Caco-2 (cell line): ENCODE data around the gene ATG14. TPM values are rescaled to one million over a fixed set of nuclear protein-coding genes. Genes with fewer than 3 reads are reported as not detected.

Experiments used
- BruUV-seq: library from RNA; stranded (reverse); fragments of 400-500 nt; replicated peaks from 2 replicates; lab custom pipeline; 2021; lab: Mats Ljungman, UMichigan
- CTCF ChIA-PET: fragments of 300-600 bp; sonication (Branson Sonifier 250); formaldehyde crosslinking; loops from one replicate; lab custom pipeline; 2022; ENCODE audit warnings: antibody characterized with exemption; lab: Charles Lee
- POLR2A ChIA-PET: fragments of 300-600 bp; sonication (Branson Sonifier 250); formaldehyde crosslinking; loops from one replicate; lab custom pipeline; 2022; ENCODE audit warnings: antibody characterized with exemption; lab: Charles Lee
- DNase-seq, 2 experiments: peaks; one replicate each; pipeline versions ENCODE4 v3.0.0 to v3.0.0-alpha.2; 2020 to 2022
- H3K27me3 ChIP-seq: replicated peaks from 2 replicates; pipeline ENCODE4 v1.6.0; 2011; ENCODE audit warnings: low read length; ENCODE audit not compliant: control insufficient read depth, insufficient read depth
- H3K36me3 ChIP-seq: 2 replicates; pipeline ENCODE4 v1.5.1; 2011; ENCODE audit warnings: low read length; ENCODE audit not compliant: control insufficient read depth, insufficient read depth
- H3K4me1 ChIP-seq: fragments of 250-450 bp; sonication (Bioruptor Pico); 2 replicates; pipeline ENCODE4 v1.5.1; 2020; ENCODE audit warnings: mild to moderate bottlenecking
- H3K4me3 ChIP-seq: 2 replicates; pipeline ENCODE4 v1.5.1; 2011; ENCODE audit warnings: low read depth, mild to moderate bottlenecking, control low read depth, low read length
- H3K9me3 ChIP-seq: fragments of 250-450 bp; sonication (Bioruptor Pico); 2 replicates; pipeline ENCODE4 v1.5.1; 2020; ENCODE audit warnings: mild to moderate bottlenecking, moderate library complexity
- H3K27ac Mint-ChIP-seq: one replicate; pipeline ENCODE4 v1.8.0; 2022; ENCODE audit warnings: mixed read lengths; ENCODE audit not compliant: unreplicated experiment
- H3K27me3 Mint-ChIP-seq: one replicate; pipeline ENCODE4 v1.8.0; 2022; ENCODE audit warnings: mixed read lengths; ENCODE audit not compliant: insufficient read depth, unreplicated experiment
- H3K36me3 Mint-ChIP-seq: one replicate; pipeline ENCODE4 v1.8.0; 2022; ENCODE audit warnings: mild to moderate bottlenecking, mixed read lengths; ENCODE audit not compliant: insufficient read depth, unreplicated experiment
- H3K4me1 Mint-ChIP-seq: one replicate; pipeline ENCODE4 v1.8.0; 2022; ENCODE audit warnings: low read depth, mixed read lengths; ENCODE audit not compliant: unreplicated experiment
- H3K4me3 Mint-ChIP-seq: one replicate; pipeline ENCODE4 v1.8.0; 2022; ENCODE audit warnings: mild to moderate bottlenecking, moderate library complexity, mixed read lengths; ENCODE audit not compliant: unreplicated experiment
- H3K9me3 Mint-ChIP-seq: one replicate; pipeline ENCODE4 v1.8.0; 2022; ENCODE audit warnings: mixed read lengths; ENCODE audit not compliant: unreplicated experiment
- CTCF ChIP-seq, 2 experiments: fragments of 200-600 bp in 1 of 2; IDR thresholded peaks; 1 replicate in 1 of 2; 2 replicates in 1 of 2; pipeline versions ENCODE4 v1.5.1 to v1.8.0; 2011 to 2022; ENCODE audit warnings: antibody characterized with exemption in 1 of 2, control low read depth in 1 of 2, inconsistent platforms in 1 of 2, low read depth in 1 of 2, low read length in 1 of 2, mild to moderate bottlenecking in 1 of 2, moderate library complexity in 1 of 2; ENCODE audit not compliant: insufficient read depth in 1 of 2, severe bottlenecking in 1 of 2, unreplicated experiment in 1 of 2
- intact Hi-C: fragments of 100-400 bp; cut with micrococcal nuclease; formaldehyde crosslinking; loops from one replicate; pipeline ENCODE4 v1.10.0; 2022; ENCODE audit not compliant: unreplicated experiment
- total RNA-seq: library from RNA; stranded (reverse); gene quantifications from 2 replicates; pipeline ENCODE4 v1.2.3, GENCODE V29; 2022

Gene ATG14
- total RNA-seq, 1 experiment from 2014 or later = 13.1 TPM

DNA sequence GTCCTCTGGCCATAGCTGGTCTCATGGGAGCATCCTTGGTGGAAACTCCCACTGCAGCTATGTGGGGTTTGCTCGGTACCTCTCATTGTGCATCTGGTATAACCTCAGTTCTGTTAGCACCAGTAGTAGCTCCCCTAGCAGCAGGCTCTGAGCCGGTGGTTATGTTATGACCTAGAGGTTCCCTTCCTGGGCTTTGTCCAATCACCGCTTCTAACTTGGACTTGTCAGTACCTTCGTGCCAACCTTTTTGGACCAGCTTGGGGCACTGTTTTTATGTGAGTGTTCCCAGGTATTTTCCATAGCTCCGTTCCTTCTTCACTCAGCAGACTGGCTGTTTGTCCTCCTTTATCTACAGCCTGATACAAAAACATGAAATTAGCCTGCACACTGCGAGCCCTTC lies 55.7 kb downstream of the ATG14 start:
- ChIA-PET CTCF (interaction anchor here (2.5 kb wide), 1 partner anchor 85 kb away, joined by 24 read pairs; the partner anchor contains the start of gene FBXO34), POLR2A (no interaction called here)
- Mint-ChIP-seq H3K27ac (no peak overlapping the region), H3K4me3 (no peak overlapping the region), H3K36me3 (peaks cover 28% of the 10 kb centered on the region), H3K27me3 (no peaks in the 10 kb centered on the region), H3K9me3 (no peaks in the 10 kb centered on the region), H3K4me1 (peaks cover 9% of the 10 kb centered on the region)
- no peak overlapping the region for H3K4me3 ChIP-seq
- DNase-seq = no peak
- H3K27me3 ChIP-seq = no peaks in the 10 kb centered on the region
- H3K4me1 ChIP-seq = no peaks in the 10 kb centered on the region
- BruUV-seq = no TSS peak
- peaks cover 6% of the 10 kb centered on the region for H3K36me3 ChIP-seq
- intact Hi-C loops = loop anchor here (2.0 kb wide), 1 partner anchor 39 kb away; no protein-coding TSS in a partner anchor
- no peaks in the 10 kb centered on the region for H3K9me3 ChIP-seq
- TF ChIP-seq CTCF (IDR thresholded peaks at IDR 0.05; ENCODE audit: insufficient read depth in 1 of 2, low read depth in 1 of 2, low read length in 1 of 2, severe bottlenecking in 1 of 2, unreplicated experiment in 1 of 2) = no peak

- peak; percentile 73 to 79 for TF ChIP-seq CTCF (IDR thresholded peaks at IDR 0.05; ENCODE audit: insufficient read depth in 1 of 2, low read depth in 1 of 2, low read length in 1 of 2, severe bottlenecking in 1 of 2, unreplicated experiment in 1 of 2)
- Histone ChIP-seq H3K36me3 (peaks cover 6% of the 10 kb centered on the region), H3K4me1 (no peaks in the 10 kb centered on the region), H3K4me3 (no peak overlapping the region), H3K27me3 (no peaks in the 10 kb centered on the region), H3K9me3 (no peaks in the 10 kb centered on the region)
- no peaks in the 10 kb centered on the region for H3K9me3 Mint-ChIP-seq
- no peaks in the 10 kb centered on the region for H3K27me3 Mint-ChIP-seq
- POLR2A ChIA-PET = no interaction called here
- peaks cover 9% of the 10 kb centered on the region for H3K4me1 Mint-ChIP-seq
- H3K4me3 Mint-ChIP-seq = no peak overlapping the region
- peak overlapping the region; percentile 27 for H3K27ac Mint-ChIP-seq
- CTCF ChIA-PET = interaction anchor here (0.5 to 2.5 kb wide), 16 partner anchors 8 to 631 kb away, joined by 3 to 24 read pairs (median 6); partner anchors contain the start of gene FBXO34
- intact Hi-C loops = loop anchor here (1.0 to 2.0 kb wide), 4 partner anchors 38 to 141 kb away; partner anchors contain the start of gene FBXO34
- no TSS peak for BruUV-seq
- peaks cover 41% of the 10 kb centered on the region for H3K36me3 Mint-ChIP-seq
- DNase-seq = peak; percentile 66 to 76
Measured at GRCh38 chr14:55354500-55354899, 57.1 kb downstream of the ATG14 start.

DNA sequence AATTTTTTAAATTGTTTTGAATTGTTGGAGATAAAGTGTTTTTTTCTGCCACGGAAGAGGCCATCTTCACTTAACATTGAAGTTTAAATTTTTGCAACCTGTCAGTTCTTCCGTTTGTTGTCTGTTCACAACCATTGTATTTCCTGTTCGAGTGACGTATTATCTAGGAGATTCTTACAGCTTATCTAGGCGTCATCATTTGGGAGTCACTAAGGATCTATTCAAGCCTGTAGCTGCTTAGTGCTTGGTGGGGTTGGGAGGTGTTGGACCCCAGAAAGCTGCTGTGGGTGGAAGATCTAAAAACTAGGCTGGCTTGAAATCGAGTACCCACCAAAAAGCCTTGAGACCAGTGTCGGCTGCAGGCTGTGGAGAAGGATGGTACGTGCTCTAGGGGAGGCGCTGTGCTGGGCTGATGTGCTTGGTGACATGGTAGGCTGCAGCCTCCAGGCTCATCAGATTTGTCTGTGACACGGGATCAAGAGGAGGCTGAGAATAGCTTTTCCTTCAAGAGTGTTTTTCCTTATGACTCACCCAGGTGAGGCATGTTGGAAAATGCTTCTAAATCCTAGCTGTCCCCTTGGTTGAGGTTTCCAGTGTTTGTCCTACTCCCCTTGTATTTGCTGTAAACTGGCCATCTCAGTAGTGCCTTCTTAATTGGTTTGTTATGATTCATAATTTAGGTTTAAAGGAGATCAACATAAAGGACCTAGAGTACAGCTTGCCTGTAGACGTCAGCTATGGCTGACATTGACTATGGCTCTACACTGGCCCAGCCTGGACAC lies 57.8 kb downstream of the ATG14 start:
- H3K4me1 ChIP-seq = 0 out of 2 replicates have a peak, but pooled peaks cover under 1% of the 10 kb centered on the region
- Mint-ChIP-seq H3K27ac (peak overlapping the region; percentile 27), H3K4me3 (no peak overlapping the region), H3K36me3 (peaks cover 41% of the 10 kb centered on the region), H3K27me3 (no peaks in the 10 kb centered on the region), H3K4me1 (peaks cover 9% of the 10 kb centered on the region), H3K9me3 (no peaks in the 10 kb centered on the region)
- intact Hi-C loops = loop anchor here (1.0 to 2.0 kb wide), 4 partner anchors 37 to 141 kb away; partner anchors contain the start of gene FBXO34
- H3K36me3 ChIP-seq = peaks cover 6% of the 10 kb centered on the region
- H3K9me3 ChIP-seq = no peaks in the 10 kb centered on the region
- H3K4me3 ChIP-seq = no peak overlapping the region
- ChIA-PET POLR2A (no interaction called here), CTCF (interaction anchor here (0.5 to 2.5 kb wide), 15 partner anchors 8 to 632 kb away, joined by 3 to 24 read pairs (median 6); partner anchors contain the start of gene FBXO34)
- no TSS peak for BruUV-seq
- TF ChIP-seq CTCF (IDR thresholded peaks at IDR 0.05; ENCODE audit: insufficient read depth in 1 of 2, low read depth in 1 of 2, low read length in 1 of 2, severe bottlenecking in 1 of 2, unreplicated experiment in 1 of 2) = no peak
- no peak for DNase-seq
- no peaks in the 10 kb centered on the region for H3K27me3 ChIP-seq
